Fibroblast of the aortic adventitia (primary cell): Measurements from ENCODE around the gene IL6R. TPM values are rescaled to one million over a fixed set of nuclear protein-coding genes. Genes with fewer than 3 reads are reported as not detected.

Experiments used
- DNase-seq: peaks from one replicate; pipeline ENCODE4 v3.0.0-alpha.2; 2010; ENCODE audit warnings: low read depth
- H3K4me3 ChIP-seq: 2 replicates; pipeline ENCODE4 v1.5.1; 2011; ENCODE audit warnings: low read depth, mild to moderate bottlenecking, control low read depth, low read length, moderate library complexity
- CTCF ChIP-seq: IDR thresholded peaks from 2 replicates; pipeline ENCODE4 v1.5.1; 2011; ENCODE audit warnings: mild to moderate bottlenecking, low read length, control low read depth, inconsistent platforms; ENCODE audit not compliant: insufficient read depth
- total RNA-seq: library from RNA; depleted of rRNA; stranded (reverse); fragments of >200 nt; gene quantifications from 2 replicates; pipeline ENCODE4 v1.2.3, GENCODE V29; 2012; ENCODE audit warnings: low replicate concordance

Gene IL6R
- total RNA-seq, 1 donor: 5.3 TPM

GRCh38 chr1:154453574-154454352, 48.6 kb downstream of the IL6R start:
- H3K4me3 ChIP-seq: no peak overlapping the region
- peak; percentile 73 for DNase-seq

GRCh38 chr1:154454386-154455120, 49.4 kb downstream of the IL6R start:
- H3K4me3 ChIP-seq: no peak overlapping the region
- TF ChIP-seq CTCF: no peak
- DNase-seq: no peak

More at GRCh38 chr1:154453574-154454352, 48.6 kb downstream of the IL6R start:
- TF ChIP-seq CTCF: no peak

- TF ChIP-seq CTCF: no peak
- no peak overlapping the region for H3K4me3 ChIP-seq
- DNase-seq: no peak
Measured at GRCh38 chr1:154456631-154457030, 51.5 kb downstream of the IL6R start.

DNA sequence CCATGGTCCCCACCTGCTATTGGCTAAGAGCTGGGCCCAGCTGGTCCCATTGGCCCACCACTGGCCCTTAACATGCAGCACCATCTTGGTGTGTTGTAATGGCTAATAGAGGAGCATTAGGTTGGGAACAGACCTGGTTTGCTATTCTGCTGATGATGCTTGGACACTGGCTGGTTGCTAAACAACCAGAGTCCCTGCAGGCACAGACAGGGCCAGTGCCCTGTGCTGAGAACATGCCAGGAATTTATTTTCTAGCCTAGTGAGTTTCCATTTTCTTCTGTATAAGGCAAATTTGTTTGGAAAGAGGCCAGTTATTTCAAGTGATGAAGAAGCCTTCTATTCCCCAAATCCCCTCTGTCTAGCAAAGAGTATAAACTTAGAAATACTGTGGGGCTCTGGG, 53.9 kb downstream of the IL6R start:
- no peak for DNase-seq
- H3K4me3 ChIP-seq: no peak overlapping the region
- TF ChIP-seq CTCF: no peak

- no peak for DNase-seq
- no peak overlapping the region for H3K4me3 ChIP-seq
- no peak for TF ChIP-seq CTCF
Measured at GRCh38 chr1:154460695-154461260, 55.6 kb downstream of the IL6R start.

DNA sequence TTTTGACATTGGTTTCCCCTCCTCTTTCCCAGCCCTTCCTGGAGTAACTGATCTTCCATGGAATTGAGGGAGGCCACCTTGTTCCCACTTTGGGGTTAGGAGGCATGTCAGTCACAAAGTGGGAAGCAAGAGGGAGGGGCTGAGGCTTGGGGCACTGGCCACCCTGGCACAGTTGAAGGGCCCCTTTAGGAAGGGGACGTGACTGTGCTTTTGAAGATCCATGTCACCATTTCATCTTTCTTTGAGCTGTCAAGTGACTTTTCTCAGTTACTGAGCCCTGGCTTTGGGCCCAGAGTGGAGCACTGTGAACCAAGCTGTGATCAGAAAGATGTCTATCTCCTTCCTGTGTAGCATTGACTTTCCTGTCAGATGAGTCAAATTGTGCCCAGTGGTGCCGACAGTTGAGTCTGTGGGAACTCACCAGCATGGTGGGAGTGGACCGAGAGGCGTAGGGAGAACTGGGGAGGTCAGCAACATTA, 58.4 kb downstream of the IL6R start:
- no peak for TF ChIP-seq CTCF
- H3K4me3 ChIP-seq: no peak overlapping the region
- DNase-seq: no peak
